SJCRH30 (cell line): ENCODE data around the gene KCNJ5. TPM values are rescaled to one million over a fixed set of nuclear protein-coding genes. Genes with fewer than 3 reads are reported as not detected.

Experiments used
- DNase-seq, 2 experiments: peaks; one replicate each; pipeline ENCODE4 v3.0.0-alpha.2; 2015 to 2020
- H3K27ac ChIP-seq: fragments of 250-450 bp; sonication (Bioruptor Pico); 2 replicates; pipeline ENCODE4 v1.5.1; 2020; ENCODE audit warnings: mild to moderate bottlenecking, moderate library complexity
- H3K27me3 ChIP-seq: fragments of 250-450 bp; sonication (Bioruptor Pico); 2 replicates; pipeline ENCODE4 v1.5.1; 2020; ENCODE audit warnings: mild to moderate bottlenecking, moderate library complexity
- H3K36me3 ChIP-seq: fragments of 250-450 bp; sonication (Bioruptor Pico); 2 replicates; pipeline ENCODE4 v1.5.1; 2020; ENCODE audit warnings: mild to moderate bottlenecking, moderate library complexity
- H3K4me1 ChIP-seq: fragments of 250-450 bp; sonication (Bioruptor Pico); 2 replicates; pipeline ENCODE4 v1.5.1; 2020; ENCODE audit warnings: mild to moderate bottlenecking, moderate library complexity
- H3K4me3 ChIP-seq: fragments of 250-450 bp; sonication (Bioruptor Pico); 2 replicates; pipeline ENCODE4 v1.5.1; 2020; ENCODE audit warnings: mild to moderate bottlenecking, moderate library complexity
- H3K9me3 ChIP-seq: fragments of 250-450 bp; sonication (Bioruptor Pico); replicated peaks from 2 replicates; pipeline ENCODE4 v1.5.1; 2020; ENCODE audit warnings: mild to moderate bottlenecking, moderate library complexity
- total RNA-seq: library from RNA; depleted of rRNA; stranded (reverse); fragments of >200 nt; shearing (Covaris generic); gene quantifications from 2 replicates; pipeline ENCODE4 v1.2.3, GENCODE V29; 2014

Gene KCNJ5
- total RNA-seq, 1 experiment from 2014 or later = 3.1 TPM

- H3K4me1 ChIP-seq = no peaks in the 10 kb centered on the region
- H3K27ac ChIP-seq = no peak overlapping the region
- H3K36me3 ChIP-seq = no peaks in the 10 kb centered on the region
- no peak for DNase-seq
- no peaks in the 10 kb centered on the region for H3K27me3 ChIP-seq
- H3K9me3 ChIP-seq = no peaks in the 10 kb centered on the region
- no peak overlapping the region for H3K4me3 ChIP-seq
Measured at GRCh38 chr11:128862406-128862805, 28.8 kb upstream of the KCNJ5 start.

- Histone ChIP-seq H3K9me3 (no peaks in the 10 kb centered on the region), H3K27ac (no peak overlapping the region), H3K27me3 (no peaks in the 10 kb centered on the region), H3K36me3 (no peaks in the 10 kb centered on the region), H3K4me1 (no peaks in the 10 kb centered on the region), H3K4me3 (no peak overlapping the region)
- no peak for DNase-seq
Measured at GRCh38 chr11:128862908-128863660, 28.1 kb upstream of the KCNJ5 start.

GRCh38 chr11:128865490-128865889 lies 25.7 kb upstream of the KCNJ5 start:
- Histone ChIP-seq H3K4me1 (no peaks in the 10 kb centered on the region), H3K27ac (no peak overlapping the region), H3K4me3 (no peak overlapping the region), H3K9me3 (no peaks in the 10 kb centered on the region), H3K36me3 (no peaks in the 10 kb centered on the region), H3K27me3 (no peaks in the 10 kb centered on the region)
- no peak for DNase-seq

- H3K4me1 ChIP-seq = no peaks in the 10 kb centered on the region
- no peaks in the 10 kb centered on the region for H3K27me3 ChIP-seq
- DNase-seq = no peak
- no peak within 1 kb of the TSS for H3K4me3 ChIP-seq
- no peak within 1 kb of the TSS for H3K27ac ChIP-seq
- no peaks in the 10 kb centered on the region for H3K9me3 ChIP-seq
- no peaks in the 10 kb centered on the region for H3K36me3 ChIP-seq
Measured at GRCh38 chr11:128867277-128867676, 23.9 kb upstream of the KCNJ5 start, which contains the start of gene KCNJ1. TSS of gene KCNJ1 (minus strand) at chr11:128867296. CDS start at chr11:128840243, 27,053 bp downstream.

GRCh38 chr11:128868841-128869671 lies 22.1 kb upstream of the KCNJ5 start:
- Histone ChIP-seq H3K9me3 (no peaks in the 10 kb centered on the region), H3K4me1 (no peaks in the 10 kb centered on the region), H3K4me3 (no peak overlapping the region), H3K36me3 (no peaks in the 10 kb centered on the region), H3K27me3 (no peaks in the 10 kb centered on the region), H3K27ac (no peak overlapping the region)
- no peak for DNase-seq

GRCh38 chr11:128871168-128871610 lies 20.0 kb upstream of the KCNJ5 start:
- H3K4me3 ChIP-seq = no peak overlapping the region
- no peak overlapping the region for H3K27ac ChIP-seq
- DNase-seq = no peak
- no peaks in the 10 kb centered on the region for H3K27me3 ChIP-seq
- H3K4me1 ChIP-seq = peaks cover 4% of the 10 kb centered on the region; the same call in 1 of the 2 replicates
- no peaks in the 10 kb centered on the region for H3K36me3 ChIP-seq
- H3K9me3 ChIP-seq = no peaks in the 10 kb centered on the region

GRCh38 chr11:128872094-128872493 lies 19.1 kb upstream of the KCNJ5 start:
- DNase-seq = no peak
- H3K4me3 ChIP-seq = no peak overlapping the region
- H3K4me1 ChIP-seq = peaks cover 4% of the 10 kb centered on the region; the same call in 1 of the 2 replicates
- H3K27me3 ChIP-seq = no peaks in the 10 kb centered on the region
- H3K36me3 ChIP-seq = no peaks in the 10 kb centered on the region
- H3K27ac ChIP-seq = no peak overlapping the region
- H3K9me3 ChIP-seq = no peaks in the 10 kb centered on the region

- no peak for DNase-seq
- no peak overlapping the region for H3K27ac ChIP-seq
- peaks cover 4% of the 10 kb centered on the region; the same call in 1 of the 2 replicates for H3K4me1 ChIP-seq
- H3K36me3 ChIP-seq = no peaks in the 10 kb centered on the region
- H3K4me3 ChIP-seq = no peak overlapping the region
- no peaks in the 10 kb centered on the region for H3K9me3 ChIP-seq
- no peaks in the 10 kb centered on the region for H3K27me3 ChIP-seq
Measured at GRCh38 chr11:128872594-128872993, 18.6 kb upstream of the KCNJ5 start.

GRCh38 chr11:128874427-128874826 lies 16.7 kb upstream of the KCNJ5 start:
- H3K9me3 ChIP-seq = no peaks in the 10 kb centered on the region
- no peak overlapping the region for H3K4me3 ChIP-seq
- no peaks in the 10 kb centered on the region for H3K27me3 ChIP-seq
- H3K27ac ChIP-seq = no peak overlapping the region
- DNase-seq = peak; percentile 36 to 50
- H3K4me1 ChIP-seq = peaks cover 4% of the 10 kb centered on the region; the same call in 1 of the 2 replicates
- no peaks in the 10 kb centered on the region for H3K36me3 ChIP-seq

- no peak overlapping the region for H3K4me3 ChIP-seq
- peaks cover 4% of the 10 kb centered on the region; the same call in 1 of the 2 replicates for H3K4me1 ChIP-seq
- H3K27me3 ChIP-seq = no peaks in the 10 kb centered on the region
- no peak for DNase-seq
- no peaks in the 10 kb centered on the region for H3K36me3 ChIP-seq
- H3K27ac ChIP-seq = no peak overlapping the region
- H3K9me3 ChIP-seq = no peaks in the 10 kb centered on the region
Measured at GRCh38 chr11:128876133-128876650, 15.0 kb upstream of the KCNJ5 start.

- H3K27ac ChIP-seq = no peak overlapping the region
- no peak overlapping the region for H3K4me3 ChIP-seq
- no peaks in the 10 kb centered on the region for H3K9me3 ChIP-seq
- no peak for DNase-seq
- no peaks in the 10 kb centered on the region for H3K27me3 ChIP-seq
- H3K36me3 ChIP-seq = no peaks in the 10 kb centered on the region
- H3K4me1 ChIP-seq = peaks cover 4% of the 10 kb centered on the region; the same call in 1 of the 2 replicates
Measured at GRCh38 chr11:128877726-128878125, 13.4 kb upstream of the KCNJ5 start.

GRCh38 chr11:128878455-128878854 lies 12.7 kb upstream of the KCNJ5 start:
- Histone ChIP-seq H3K4me1 (peaks cover 4% of the 10 kb centered on the region; the same call in 1 of the 2 replicates), H3K27me3 (no peaks in the 10 kb centered on the region), H3K4me3 (no peak overlapping the region), H3K36me3 (no peaks in the 10 kb centered on the region), H3K27ac (no peak overlapping the region), H3K9me3 (no peaks in the 10 kb centered on the region)
- peak in 1 of 2 experiments; percentile 32 for DNase-seq

- DNase-seq = no peak
- H3K4me3 ChIP-seq = no peak overlapping the region
- H3K27ac ChIP-seq = no peak overlapping the region
- no peaks in the 10 kb centered on the region for H3K27me3 ChIP-seq
- no peaks in the 10 kb centered on the region for H3K9me3 ChIP-seq
- peaks cover under 1% of the 10 kb centered on the region; the same call in 1 of the 2 replicates for H3K4me1 ChIP-seq
- no peaks in the 10 kb centered on the region for H3K36me3 ChIP-seq
Measured at GRCh38 chr11:128879817-128880216, 11.3 kb upstream of the KCNJ5 start.

GRCh38 chr11:128881221-128881620 lies 9.9 kb upstream of the KCNJ5 start:
- DNase-seq = no peak
- no peaks in the 10 kb centered on the region for H3K9me3 ChIP-seq
- no peaks in the 10 kb centered on the region for H3K27me3 ChIP-seq
- no peak overlapping the region for H3K4me3 ChIP-seq
- no peaks in the 10 kb centered on the region for H3K4me1 ChIP-seq
- H3K27ac ChIP-seq = no peak overlapping the region
- H3K36me3 ChIP-seq = no peaks in the 10 kb centered on the region

GRCh38 chr11:128882451-128882850 lies 8.7 kb upstream of the KCNJ5 start:
- Histone ChIP-seq H3K4me3 (no peak overlapping the region), H3K9me3 (no peaks in the 10 kb centered on the region), H3K36me3 (no peaks in the 10 kb centered on the region), H3K4me1 (no peaks in the 10 kb centered on the region), H3K27ac (no peak overlapping the region), H3K27me3 (no peaks in the 10 kb centered on the region)
- no peak for DNase-seq
